CMK (cell line): Measurements from ENCODE around the gene APOO.
"Not testable (repeated sequence)": the region's sequence is repeated elsewhere in the genome, so short reads cannot be mapped to it uniquely, and the experiment has no call there.

ENCODE experiments used
- DNase-seq: peaks from one replicate; pipeline ENCODE4 v3.0.0-alpha.2; 2010; ENCODE audit warnings: low read depth

The APOO gene

GRCh38 chrX:23859238-23859637 is 48.5 kb downstream of the APOO start:
- not testable (repeated sequence) for DNase-seq

GRCh38 chrX:23857935-23858334 is 49.8 kb downstream of the APOO start:
- DNase-seq: no peak

DNA sequence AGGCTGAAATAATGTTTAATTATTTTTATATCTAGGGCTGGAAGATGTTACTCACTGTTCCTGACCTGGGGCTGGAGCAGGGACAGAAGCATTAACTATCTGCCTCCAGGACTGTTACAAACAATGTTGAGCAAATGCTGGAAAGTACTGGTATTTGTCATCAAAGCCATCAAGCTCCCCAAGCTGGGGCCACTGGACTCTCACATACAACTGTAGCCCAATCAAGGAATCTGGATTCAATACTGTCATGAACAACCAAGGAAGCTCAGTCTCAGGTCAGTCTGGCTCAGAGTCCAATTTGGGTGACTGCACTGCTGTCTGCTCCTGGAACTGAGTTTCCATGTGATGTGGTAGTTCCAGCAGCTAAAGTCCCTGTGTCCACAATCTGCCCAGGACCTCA is 50.4 kb downstream of the APOO start:
- DNase-seq: no peak

DNA sequence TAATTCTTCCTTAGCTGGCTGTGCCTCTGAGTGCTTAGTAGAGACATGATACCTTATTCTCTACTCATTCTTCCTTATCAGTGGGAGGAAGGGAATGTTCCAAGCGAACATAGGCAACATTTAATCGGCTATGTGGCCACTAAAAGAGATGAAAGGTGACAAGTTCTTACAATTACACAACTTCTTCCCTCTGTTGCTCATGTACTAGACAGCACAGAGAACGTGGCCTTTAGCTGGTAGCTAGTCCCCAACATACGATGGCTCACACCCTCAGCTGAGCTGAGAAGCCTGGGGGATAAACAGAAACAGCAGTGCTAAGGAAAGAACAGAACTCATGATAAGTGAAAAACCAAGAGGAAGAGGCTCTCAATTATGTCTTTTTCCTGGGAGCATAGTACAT is 52.2 kb downstream of the APOO start:
- DNase-seq: no peak

GRCh38 chrX:23854945-23855344 is 52.8 kb downstream of the APOO start:
- no peak for DNase-seq

- DNase-seq: no peak
These were observed 53.6 kb downstream of the APOO start for GRCh38 chrX:23854122-23854521.

DNA sequence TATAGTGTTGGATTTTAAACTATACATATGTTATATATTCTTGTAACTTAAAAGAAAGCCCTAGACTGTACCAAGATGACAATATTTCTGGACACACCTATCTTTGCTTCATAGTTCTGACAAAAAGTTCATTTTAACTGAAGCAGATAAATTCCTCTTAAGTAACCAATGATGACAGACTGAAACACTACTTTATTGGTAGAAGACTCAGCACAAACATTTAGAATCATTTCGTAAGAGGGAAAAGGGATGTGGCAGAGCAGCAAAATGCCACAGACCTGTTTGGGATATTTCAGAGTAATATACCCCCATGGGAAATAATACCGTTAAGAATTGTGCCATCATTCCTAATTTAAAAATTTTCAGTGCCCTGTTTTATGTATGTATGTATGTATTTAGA is 56.2 kb downstream of the APOO start:
- DNase-seq: no peak

DNA sequence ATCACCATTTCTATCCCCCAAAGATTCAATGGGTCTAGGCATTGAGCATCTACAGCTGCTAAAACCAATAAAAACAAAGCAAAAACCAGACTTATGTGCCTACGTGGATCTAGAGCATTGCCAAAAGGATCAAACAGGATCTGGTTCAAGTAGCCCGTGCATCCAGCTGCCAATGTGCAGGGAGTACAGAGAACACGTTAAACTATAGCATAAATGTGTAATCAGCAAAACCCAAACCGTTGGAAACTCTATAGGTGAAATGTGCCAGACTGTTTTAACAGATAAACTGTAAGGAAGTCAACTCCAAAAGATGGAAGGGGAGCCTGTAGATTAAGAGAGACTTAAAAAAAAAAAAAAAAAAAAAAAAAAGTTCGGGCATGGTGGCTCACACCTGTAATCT is 58.5 kb downstream of the APOO start:
- no peak for DNase-seq

DNA sequence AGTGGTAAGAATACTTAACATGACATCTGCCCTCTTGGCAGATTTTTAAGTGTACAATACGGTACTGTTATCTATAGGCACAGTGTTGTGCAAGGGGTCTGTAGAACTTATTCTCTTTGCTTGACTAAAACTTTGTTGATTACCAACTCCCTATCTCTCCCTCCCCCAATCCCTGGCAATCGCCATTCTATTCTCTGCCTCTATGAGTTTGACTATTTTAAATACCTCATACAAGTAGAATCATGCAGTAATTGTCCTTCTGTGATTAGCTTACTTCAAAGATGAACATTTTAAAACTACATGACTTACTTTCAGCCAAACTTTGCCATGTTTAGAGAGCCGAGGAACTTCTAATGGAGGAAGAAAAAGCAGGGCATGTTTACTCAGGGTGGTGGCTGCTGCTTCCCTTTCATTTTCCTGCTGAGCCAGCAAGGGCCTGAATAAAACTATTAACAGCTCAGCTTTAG is 62.4 kb downstream of the APOO start:
- DNase-seq: no peak

GRCh38 chrX:23844502-23845138 is 63.1 kb downstream of the APOO start:
- DNase-seq: no peak

DNA sequence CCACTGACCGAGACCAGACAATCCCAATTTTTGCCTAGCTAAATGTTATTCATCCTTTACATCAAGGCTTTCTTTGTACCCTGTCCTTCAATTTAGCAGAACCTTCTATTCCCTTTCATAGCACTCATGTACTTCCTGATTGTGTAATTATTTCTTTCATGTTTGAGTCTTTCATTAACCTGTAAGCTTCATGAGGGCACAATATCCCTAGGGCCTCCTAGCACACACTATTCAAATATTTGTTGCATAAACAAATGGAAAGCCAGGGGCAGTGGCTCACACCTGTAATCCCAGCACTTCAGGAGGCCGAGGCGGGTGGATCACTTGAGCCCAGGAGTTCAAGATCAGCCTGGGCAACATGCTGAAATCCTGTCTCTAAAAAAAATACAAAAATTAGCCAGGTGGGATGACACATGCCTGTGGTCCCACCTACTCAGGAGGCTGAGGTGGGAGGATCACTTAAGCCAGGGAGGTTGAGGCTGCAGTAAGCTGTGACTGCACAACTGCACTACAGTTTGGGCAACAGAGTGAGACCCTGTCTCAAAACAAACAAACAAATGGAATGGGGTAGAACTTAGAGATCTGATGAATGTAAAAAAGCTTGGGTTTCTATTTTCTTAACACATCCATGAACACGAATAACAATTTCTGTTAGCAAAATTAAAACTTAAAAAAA is 65.8 kb downstream of the APOO start:
- DNase-seq: no peak

DNA sequence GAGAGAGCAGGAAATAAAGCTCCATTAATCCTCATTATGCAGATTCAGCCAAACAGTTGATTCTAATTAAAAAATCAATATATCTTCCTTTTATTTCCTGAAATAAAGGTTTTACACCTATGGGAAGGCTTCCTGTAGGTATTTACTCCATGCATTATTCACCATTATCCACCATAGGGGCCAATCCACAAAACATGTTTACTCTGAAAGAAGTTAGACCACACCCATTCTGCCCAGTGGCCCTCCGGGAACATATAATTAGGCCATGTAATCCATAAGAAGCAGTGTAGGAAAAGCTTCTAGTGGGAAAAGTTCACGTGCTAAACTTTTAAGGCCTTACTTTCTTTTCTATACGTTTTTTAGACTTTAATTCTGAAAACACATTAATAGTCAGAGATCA is 67.1 kb downstream of the APOO start:
- DNase-seq: no peak

DNA sequence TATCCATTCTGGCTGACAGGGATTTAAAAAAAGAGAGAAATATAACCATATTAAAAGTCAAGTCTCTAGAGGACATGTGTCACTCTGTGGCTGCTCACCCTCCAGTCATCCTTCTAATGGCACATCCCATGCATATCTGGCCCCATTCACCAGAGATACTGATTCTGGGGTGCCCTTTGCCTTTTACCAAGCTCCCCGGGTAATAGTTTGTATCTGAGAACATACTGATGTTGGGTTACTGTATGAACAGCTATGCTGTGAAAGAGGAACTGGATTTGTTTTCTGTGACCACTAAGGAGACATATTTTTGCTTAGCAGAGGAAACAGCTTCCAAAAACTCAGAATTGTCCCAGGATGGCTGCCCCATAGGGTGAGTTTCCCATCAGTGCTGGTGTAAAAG is 68.8 kb downstream of the APOO start:
- DNase-seq: no peak

GRCh38 chrX:23832721-23833120 is 75.0 kb downstream of the APOO start:
- no peak for DNase-seq

DNA sequence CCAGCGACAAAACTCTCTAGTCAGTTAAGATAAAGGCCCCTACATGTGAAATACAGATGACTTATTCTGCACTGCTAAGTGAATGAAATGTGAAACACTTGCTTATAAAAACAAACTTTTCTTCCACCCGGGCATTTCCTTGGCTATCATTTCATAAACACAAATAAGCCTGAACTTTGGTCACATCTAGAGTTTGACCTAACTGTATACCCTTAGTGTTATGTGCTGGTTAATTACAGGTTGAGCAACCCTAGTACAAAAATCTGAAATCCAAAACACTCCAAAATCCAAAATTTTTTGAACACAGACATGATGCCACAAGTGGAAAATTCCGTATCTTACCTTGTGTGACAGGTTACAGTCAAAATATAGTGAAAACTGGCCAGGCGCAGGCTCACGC is 78.9 kb downstream of the APOO start:
- no peak for DNase-seq

DNA sequence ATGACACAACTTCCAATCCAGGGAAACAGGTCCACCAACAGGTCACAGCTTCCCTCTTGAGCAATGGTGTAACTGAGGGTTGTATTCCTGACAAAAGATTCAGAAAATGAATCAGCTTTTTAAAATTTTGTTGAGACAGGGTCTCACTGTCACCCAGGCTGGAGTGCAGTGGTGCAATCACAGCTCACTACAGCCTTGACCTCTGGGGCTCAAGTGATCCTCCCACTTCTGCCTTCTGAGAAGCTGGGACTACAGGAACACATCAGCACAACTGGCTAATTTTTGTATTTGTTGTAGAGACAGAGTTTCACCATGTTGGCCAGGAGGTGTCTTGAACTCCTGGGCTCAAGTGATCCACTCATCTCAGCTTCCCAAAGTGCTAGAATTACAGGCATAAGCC is 81.1 kb downstream of the APOO start:
- no peak for DNase-seq

DNA sequence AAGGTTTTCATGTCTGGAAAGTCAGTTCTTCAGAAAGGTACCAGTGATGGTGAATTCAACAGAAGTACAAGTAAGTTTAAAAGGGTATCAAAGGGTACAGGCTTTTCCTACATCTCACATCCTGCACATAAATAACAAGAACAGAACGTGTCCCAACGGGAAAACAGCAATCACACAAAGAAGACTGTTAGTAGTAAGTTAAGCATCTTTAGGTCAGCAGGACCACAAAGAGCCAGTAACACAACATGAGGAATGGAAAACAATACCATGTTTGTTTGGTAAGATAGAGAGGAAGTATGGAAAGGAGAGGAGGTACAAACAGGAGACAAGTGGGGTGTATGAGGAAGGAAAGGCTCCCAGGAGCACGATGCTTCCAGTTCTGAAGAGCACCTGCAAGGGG is 81.5 kb downstream of the APOO start:
- DNase-seq: no peak

DNA sequence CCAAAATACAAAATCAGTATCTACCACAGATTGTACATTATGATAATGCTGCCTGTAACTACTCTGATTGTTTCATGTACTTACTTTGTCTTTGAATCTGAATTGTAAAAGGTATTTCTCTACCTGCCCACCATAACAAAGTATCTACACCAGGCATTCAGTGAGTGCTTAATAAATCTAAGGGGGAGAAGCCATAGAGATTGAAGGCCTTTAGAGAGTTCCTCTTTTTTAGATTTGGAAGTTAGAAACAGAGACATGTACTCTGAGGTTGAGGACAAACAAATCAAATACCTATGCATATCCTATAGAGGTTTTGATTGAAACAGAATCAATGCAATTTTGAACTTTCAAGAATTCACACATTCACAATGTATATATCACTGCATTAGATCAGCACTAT is 82.1 kb downstream of the APOO start:
- DNase-seq: no peak

DNA sequence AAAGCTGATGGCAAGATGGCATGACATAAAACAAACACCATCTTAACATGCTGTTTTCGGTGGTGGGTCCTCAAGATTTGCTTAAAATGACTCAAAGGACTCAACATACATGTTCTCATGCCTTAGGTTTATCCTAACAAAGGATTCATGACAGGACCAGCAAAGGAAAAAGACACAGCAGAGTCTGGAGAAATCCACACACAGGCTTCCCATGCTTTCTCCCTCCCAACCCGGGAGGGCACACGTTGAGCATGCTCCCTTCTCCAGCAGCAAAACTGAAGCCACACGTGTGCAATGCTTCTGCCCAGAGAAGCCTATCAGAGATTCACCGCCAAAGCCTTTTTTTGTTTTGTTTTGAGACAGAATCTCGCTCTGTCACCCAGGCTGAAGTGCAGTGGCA is 84.9 kb downstream of the APOO start:
- no peak for DNase-seq

- no peak for DNase-seq
These were observed 85.3 kb downstream of the APOO start for GRCh38 chrX:23822397-23822796.

DNA sequence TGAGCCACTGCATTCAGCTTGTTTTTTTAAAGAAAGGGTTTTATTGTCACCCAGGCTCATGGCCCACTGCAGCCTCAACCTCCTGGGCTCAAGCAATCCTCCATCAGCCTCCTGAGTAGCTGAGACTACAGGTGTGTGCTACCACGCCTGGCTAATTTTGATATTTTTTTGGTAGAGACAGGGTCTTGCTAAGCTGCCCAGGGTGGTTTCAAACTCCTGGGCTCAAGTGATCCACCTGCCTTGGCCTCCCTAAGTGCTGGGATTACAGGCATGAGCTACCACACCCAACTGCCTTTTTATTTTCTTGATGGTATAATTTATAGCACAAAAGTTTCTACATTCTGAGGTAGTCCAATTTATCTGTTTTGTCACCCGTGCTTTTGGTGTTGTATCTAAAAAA is 85.9 kb downstream of the APOO start:
- no peak for DNase-seq

DNA sequence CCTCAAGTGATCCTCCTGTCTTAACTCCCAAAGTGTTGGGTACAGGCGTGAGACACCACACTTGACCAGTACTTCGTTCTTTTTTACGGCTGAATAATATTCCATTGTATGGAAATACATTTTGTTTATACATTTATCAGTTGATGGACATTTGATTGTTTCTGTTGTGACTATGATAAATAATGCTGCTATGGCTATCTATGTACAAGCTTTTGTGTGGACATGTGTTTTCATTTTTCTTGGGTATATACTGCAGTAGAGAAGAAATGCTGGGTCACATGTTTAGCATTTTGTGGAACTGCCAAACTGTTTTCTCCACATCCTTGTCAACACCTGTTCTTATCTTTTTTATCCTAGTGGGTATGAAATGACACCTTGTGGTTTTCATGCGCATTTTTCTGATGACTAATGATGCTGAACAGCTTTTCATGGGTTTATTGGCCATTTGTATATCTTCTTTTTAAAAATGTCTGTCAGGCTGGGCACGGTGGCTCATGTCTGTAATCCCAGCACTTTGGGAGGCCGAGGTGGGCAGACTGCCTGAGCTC is 87.4 kb downstream of the APOO start:
- no peak for DNase-seq

GRCh38 chrX:23819385-23820234 is 88.1 kb downstream of the APOO start:
- DNase-seq: no peak
